Activated naive CD4-positive, alpha-beta T cell (primary cell): ENCODE measurements around the gene SERTAD2.

Source experiments
- DNase-seq, 4 experiments: peaks; one replicate each; lab custom pipeline; 2025; lab: John Stamatoyannopoulos, UW

The SERTAD2 gene

DNA sequence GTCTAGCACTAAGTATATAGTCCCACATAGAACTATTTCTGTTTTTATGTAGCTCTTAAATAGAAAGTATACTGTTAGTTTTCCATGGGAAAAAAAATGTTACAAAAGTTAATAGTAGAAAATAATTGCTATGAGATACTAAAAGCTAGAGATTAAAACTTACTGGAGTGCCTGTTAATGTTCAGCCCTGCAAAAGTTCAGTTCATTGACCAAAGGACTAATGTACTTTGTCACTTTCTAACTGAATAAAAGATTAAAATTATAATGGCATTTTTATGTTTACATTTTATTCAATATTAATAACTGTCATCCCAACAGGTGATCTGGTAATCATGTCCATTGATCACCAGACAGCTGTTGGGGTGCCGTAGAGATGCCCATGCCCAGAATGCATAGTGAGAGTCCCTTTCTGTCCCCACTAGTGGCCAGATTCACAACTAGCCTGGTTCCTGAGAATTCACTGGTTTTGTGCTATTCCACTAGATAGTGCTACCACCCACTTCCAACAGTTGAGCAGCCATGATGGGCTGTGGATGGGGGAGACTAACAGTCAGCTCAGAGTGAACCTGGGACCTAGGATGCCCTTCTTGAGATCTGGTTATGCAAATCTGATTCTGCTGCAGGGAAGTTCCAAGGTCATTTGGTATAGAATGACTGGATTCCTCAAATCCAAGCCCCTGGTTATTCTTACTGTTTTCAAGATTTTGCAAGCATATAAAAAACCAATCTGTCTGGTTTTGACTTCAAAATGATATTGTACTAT lies 71.8 kb downstream of the SERTAD2 start:
- no peak for DNase-seq
